ENCODE data around the gene PCNT. TPM values are rescaled to one million over a fixed set of nuclear protein-coding genes. Genes with fewer than 3 reads are reported as not detected.
"Not testable (repeated sequence)": the region's sequence is repeated elsewhere in the genome, so short reads cannot be mapped to it uniquely, and the experiment has no call there.

Gene PCNT
- total RNA-seq, 6 donors from 2014 or later: 24.9 to 130 (median 44.4) TPM

DNA sequence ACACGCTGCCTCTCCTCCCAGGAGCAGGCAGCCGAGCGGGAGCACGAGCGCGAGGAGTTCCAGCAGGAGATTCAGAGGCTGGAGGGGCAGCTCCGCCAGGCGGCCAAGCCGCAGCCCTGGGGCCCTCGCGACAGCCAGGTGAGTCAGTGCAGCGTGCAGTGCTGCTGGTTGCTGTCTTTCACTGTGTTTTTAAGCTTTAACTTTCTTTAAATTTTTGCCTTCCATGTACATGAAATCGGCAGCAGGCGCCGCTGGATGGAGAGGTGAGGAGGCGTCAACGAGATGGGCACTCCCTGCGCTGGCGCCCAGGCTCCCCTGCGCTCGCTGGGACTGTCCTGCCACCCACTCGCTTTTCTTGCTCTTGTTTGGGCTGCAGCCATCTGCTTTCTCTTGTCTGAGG is 74.0 kb downstream of the PCNT start:
- Histone ChIP-seq H3K9me3 (no peaks in the 10 kb centered on the region), H3K4me1 (no peaks in the 10 kb centered on the region), H3K4me3 (no peak overlapping the region), H3K27ac (no peak overlapping the region), H3K27me3 (no peaks in the 10 kb centered on the region), H3K36me3 (peaks cover 10 to 83% (median 69%) of the 10 kb centered on the region in 4 donors)
- WGBS, 2 donors: 95 to 99% methylated on average over 18 to 22 of the region's 22 CpGs
- DNase-seq: no peak
- TF ChIP-seq POLR2A (IDR thresholded peaks at IDR 0.05): no peak
- no peak for TF ChIP-seq EP300 (IDR thresholded peaks at IDR 0.05)
- no peak for TF ChIP-seq POLR2AphosphoS5 (IDR thresholded peaks at IDR 0.05)
- TF ChIP-seq, protein P1, sequence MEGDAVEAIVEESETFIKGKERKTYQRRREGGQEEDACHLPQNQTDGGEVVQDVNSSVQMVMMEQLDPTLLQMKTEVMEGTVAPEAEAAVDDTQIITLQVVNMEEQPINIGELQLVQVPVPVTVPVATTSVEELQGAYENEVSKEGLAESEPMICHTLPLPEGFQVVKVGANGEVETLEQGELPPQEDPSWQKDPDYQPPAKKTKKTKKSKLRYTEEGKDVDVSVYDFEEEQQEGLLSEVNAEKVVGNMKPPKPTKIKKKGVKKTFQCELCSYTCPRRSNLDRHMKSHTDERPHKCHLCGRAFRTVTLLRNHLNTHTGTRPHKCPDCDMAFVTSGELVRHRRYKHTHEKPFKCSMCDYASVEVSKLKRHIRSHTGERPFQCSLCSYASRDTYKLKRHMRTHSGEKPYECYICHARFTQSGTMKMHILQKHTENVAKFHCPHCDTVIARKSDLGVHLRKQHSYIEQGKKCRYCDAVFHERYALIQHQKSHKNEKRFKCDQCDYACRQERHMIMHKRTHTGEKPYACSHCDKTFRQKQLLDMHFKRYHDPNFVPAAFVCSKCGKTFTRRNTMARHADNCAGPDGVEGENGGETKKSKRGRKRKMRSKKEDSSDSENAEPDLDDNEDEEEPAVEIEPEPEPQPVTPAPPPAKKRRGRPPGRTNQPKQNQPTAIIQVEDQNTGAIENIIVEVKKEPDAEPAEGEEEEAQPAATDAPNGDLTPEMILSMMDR (IDR thresholded peaks at IDR 0.05): no peak
- no peak for ATAC-seq (ENCODE audit: low FRiP score in 2 of 2)

DNA sequence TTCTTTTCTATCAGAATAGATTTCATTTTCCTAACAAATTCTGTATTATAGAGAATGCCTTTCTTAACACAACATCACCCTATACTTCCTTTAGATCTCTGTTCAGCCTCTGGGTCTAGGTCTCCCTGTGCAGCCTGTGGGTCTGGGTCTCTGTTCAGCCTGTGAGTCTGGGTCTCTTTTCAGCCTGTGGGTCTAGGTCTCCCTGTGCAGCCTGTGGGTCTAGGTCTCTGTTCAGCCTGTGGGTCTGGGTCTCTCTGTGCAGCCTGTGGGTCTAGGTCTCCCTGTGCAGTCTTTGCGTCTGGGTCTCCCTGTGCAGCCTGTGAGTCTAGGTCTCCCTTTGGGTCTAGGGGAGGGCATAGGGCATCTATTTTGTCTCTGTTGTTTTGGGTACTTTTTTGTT is 75.2 kb downstream of the PCNT start:
- H3K4me3 ChIP-seq: no peak overlapping the region
- no peaks in the 10 kb centered on the region for H3K4me1 ChIP-seq
- DNase-seq (no peak), ATAC-seq (ENCODE audit: low FRiP score in 2 of 2) (no peak)
- no peaks in the 10 kb centered on the region for H3K27me3 ChIP-seq
- H3K36me3 ChIP-seq: peaks cover 11 to 80% (median 66%) of the 10 kb centered on the region in 4 donors
- 81 to 100% methylated on average over 1 of the region's 1 CpG for WGBS, 2 donors
- H3K27ac ChIP-seq: no peak overlapping the region
- TF ChIP-seq POLR2A (IDR thresholded peaks at IDR 0.05): no peak
- TF ChIP-seq EP300 (IDR thresholded peaks at IDR 0.05): no peak
- TF ChIP-seq, protein P1 (IDR thresholded peaks at IDR 0.05): no peak
- no peak for TF ChIP-seq POLR2AphosphoS5 (IDR thresholded peaks at IDR 0.05)
- no peaks in the 10 kb centered on the region for H3K9me3 ChIP-seq

DNA sequence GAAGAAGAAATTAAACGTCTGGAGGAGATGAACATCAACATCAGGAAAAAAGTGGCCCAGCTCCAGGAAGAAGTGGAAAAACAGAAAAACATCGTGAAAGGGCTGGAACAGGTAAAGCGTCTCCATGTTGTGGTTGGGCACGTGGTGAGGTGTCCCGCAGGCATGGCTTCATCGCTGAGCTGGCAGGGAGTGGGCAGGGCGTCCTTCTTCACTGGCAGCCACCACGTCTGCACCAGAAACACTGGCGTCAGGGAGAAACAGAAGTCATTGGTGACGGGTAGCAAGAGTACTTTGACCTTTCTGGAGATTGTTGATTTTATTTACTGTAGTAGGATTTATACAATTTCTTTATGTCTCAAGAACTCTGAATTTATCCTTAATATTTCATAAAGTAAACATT is 75.7 kb downstream of the PCNT start:
- no peaks in the 10 kb centered on the region for H3K4me1 ChIP-seq
- H3K9me3 ChIP-seq: no peaks in the 10 kb centered on the region
- WGBS, 2 donors: 80 to 89% methylated on average over 10 of the region's 10 CpGs
- ATAC-seq (ENCODE audit: low FRiP score in 2 of 2) (no peak), DNase-seq (no peak)
- H3K4me3 ChIP-seq: no peak overlapping the region
- H3K27ac ChIP-seq: no peak overlapping the region
- peaks cover 11 to 80% (median 67%) of the 10 kb centered on the region in 4 donors for H3K36me3 ChIP-seq
- no peaks in the 10 kb centered on the region for H3K27me3 ChIP-seq
- TF ChIP-seq EP300 (IDR thresholded peaks at IDR 0.05): no peak
- TF ChIP-seq POLR2A (IDR thresholded peaks at IDR 0.05): no peak
- TF ChIP-seq POLR2AphosphoS5 (IDR thresholded peaks at IDR 0.05): no peak
- TF ChIP-seq, protein P1 (IDR thresholded peaks at IDR 0.05): no peak

DNA sequence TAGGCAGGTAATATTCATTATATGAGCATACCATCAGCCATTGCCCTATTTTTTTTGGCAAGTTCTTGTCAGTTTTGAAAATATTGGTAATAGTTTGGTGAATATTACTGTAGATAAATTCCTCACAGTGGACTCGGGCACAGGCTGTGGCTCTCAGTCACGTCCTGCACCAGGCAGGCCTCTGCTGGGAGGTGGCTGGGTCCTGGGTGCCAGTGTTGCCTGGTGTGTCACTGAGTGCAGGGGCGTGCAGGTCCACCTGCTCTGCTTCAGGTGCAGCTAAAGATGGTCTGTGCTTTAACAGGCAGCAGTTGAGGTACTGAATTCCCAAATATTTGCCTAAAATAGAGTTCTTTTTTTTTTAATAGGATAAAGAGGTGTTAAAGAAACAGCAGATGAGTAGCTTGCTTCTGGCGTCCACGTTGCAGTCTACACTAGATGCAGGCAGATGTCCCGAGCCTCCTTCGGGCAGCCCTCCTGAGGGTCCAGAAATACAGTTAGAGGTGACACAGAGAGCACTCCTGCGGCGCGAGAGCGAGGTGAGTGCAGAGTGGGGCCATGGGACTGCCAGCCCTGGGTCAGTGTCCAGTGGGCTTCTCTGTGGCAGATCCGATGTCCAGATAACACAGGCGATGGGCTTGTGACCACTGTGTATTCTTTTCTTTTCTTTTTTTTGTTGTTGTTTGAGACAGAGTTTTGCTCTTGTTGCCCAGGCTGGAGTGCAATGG is 77.4 kb downstream of the PCNT start:
- WGBS, 2 donors: 93 to 96% methylated on average over 13 of the region's 13 CpGs
- TF ChIP-seq, protein P1 (IDR thresholded peaks at IDR 0.05): no peak
- TF ChIP-seq POLR2A (IDR thresholded peaks at IDR 0.05) (no peak), EP300 (IDR thresholded peaks at IDR 0.05) (no peak), POLR2AphosphoS5 (IDR thresholded peaks at IDR 0.05) (no peak)
- H3K36me3 ChIP-seq: peaks cover 11 to 77% (median 67%) of the 10 kb centered on the region in 4 donors
- ATAC-seq (ENCODE audit: low FRiP score in 2 of 2) (peak in 1 of 2 donors; percentile 38), DNase-seq (no peak)
- no peaks in the 10 kb centered on the region for H3K9me3 ChIP-seq
- H3K27ac ChIP-seq: no peak overlapping the region
- no peaks in the 10 kb centered on the region for H3K4me1 ChIP-seq
- H3K27me3 ChIP-seq: no peaks in the 10 kb centered on the region
- no peak overlapping the region for H3K4me3 ChIP-seq

DNA sequence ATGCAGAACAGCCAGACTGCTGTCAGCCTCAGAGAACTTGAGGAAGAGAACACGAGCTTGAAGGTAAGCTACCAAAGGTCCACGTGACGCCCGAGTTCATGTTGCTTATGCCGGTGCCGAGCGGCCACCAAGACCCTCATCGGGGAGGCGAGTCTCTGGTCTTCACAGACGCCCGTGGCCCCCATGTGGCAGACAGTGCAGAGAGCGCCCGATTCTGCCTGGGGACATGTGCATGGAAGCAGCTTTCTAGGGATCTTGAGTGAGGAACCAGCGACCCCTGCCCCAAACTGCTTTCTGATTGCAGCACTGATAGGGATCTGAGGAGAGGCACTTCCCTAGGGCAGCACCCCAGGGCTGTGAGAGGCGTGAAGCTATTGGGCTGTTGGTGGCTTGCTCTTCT is 78.5 kb downstream of the PCNT start:
- no peaks in the 10 kb centered on the region for H3K9me3 ChIP-seq
- TF ChIP-seq POLR2A (IDR thresholded peaks at IDR 0.05): no peak
- TF ChIP-seq, protein P1 (IDR thresholded peaks at IDR 0.05): no peak
- no peak for TF ChIP-seq EP300 (IDR thresholded peaks at IDR 0.05)
- no peak for TF ChIP-seq POLR2AphosphoS5 (IDR thresholded peaks at IDR 0.05)
- DNase-seq (no peak), ATAC-seq (ENCODE audit: low FRiP score in 2 of 2) (no peak)
- WGBS, 2 donors: 88 to 90% methylated on average over 13 to 15 of the region's 15 CpGs
- H3K4me3 ChIP-seq: no peak overlapping the region
- H3K36me3 ChIP-seq: peaks cover 11 to 68% (median 59%) of the 10 kb centered on the region in 4 donors
- no peak overlapping the region for H3K27ac ChIP-seq
- no peaks in the 10 kb centered on the region for H3K4me1 ChIP-seq
- H3K27me3 ChIP-seq: no peaks in the 10 kb centered on the region

DNA sequence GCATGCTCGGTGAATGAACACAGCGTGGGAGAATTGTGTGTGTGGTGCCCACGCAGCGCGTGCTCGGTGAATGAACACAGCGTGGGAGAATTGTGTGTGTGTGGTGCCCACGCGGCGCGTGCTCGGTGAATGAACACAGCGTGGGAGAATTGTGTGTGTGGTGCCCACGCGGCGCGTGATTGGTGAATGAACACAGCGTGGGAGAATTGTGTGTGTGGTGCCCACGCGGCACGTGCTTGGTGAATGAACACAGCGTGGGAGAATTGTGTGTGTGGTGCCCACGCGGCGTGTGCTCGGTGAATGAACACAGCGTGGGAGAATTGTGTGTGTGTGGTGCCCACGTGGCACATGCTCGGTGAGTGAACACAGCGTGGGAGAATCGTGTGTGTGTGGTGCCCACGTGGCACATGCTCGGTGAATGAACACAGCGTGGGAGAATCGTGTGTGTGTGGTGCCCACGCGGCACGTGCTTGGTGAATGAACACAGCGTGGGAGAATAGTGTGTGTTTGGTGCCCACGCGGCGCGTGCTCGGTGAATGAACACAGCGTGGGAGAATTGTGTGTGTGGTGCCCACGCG is 79.4 kb downstream of the PCNT start:
- not testable (repeated sequence) for H3K4me1 ChIP-seq; H3K4me3 ChIP-seq; H3K9me3 ChIP-seq; ATAC-seq (ENCODE audit: low FRiP score in 2 of 2); H3K27me3 ChIP-seq; H3K27ac ChIP-seq; DNase-seq
- WGBS, 2 donors: 95 to 96% methylated on average over 47 of the region's 47 CpGs
- peaks cover 5 to 59% (median 50%) of the 10 kb centered on the region in 4 donors for H3K36me3 ChIP-seq
